A549 (cell line): ENCODE measurements around the gene DYNLT4. TPM values are rescaled to one million over a fixed set of nuclear protein-coding genes. Genes with fewer than 3 reads are reported as not detected.
A peak's percentile ranks its signal among the peaks of the same experiment; 100 is the strongest.

ENCODE experiments used
- ATAC-seq, 2 experiments: fragments of 200-7000 bp in 1 of 2; fragments of >200 bp in 1 of 2; cut with Nextera tagmentation in 1 of 2; cut with Tn5 transposase in 1 of 2; 3 replicates each; pipeline versions ENCODE4 v1.8.0 to v1.9.1; 2018 to 2020; ENCODE audit warnings: mild to moderate bottlenecking in 1 of 2, moderate library complexity in 1 of 2
- CTCF ChIA-PET: fragments of 300-600 bp; sonication (Branson Sonifier 250); formaldehyde crosslinking; extraction: SDS; loops from one replicate; lab custom pipeline; 2021; ENCODE audit warnings: antibody characterized with exemption, inconsistent platforms; lab: Yijun Ruan, JAX
- POLR2A ChIA-PET: fragments of 350-600 bp; formaldehyde crosslinking; extraction: SDS; loops from one replicate; lab custom pipeline; 2021; ENCODE audit warnings: antibody characterized with exemption, inconsistent platforms; lab: Yijun Ruan, JAX
- DNase-seq, 2 experiments: peaks; one replicate each; pipeline versions ENCODE4 v3.0.0 to v3.0.0-alpha.2; 2011 to 2016; ENCODE audit warnings: low read depth in 1 of 2, low spot score in 1 of 2
- FAIRE-seq: peaks from 2 replicates; lab custom pipeline; 2011; peaks lifted over from hg19 to GRCh38; lab: Jason Lieb, UNC
- H3K27ac ChIP-seq, 2 experiments: fragments of >200 bp; sonication (Bioruptor Twin); formaldehyde crosslinking; 3 replicates each; pipeline ENCODE4 v1.5.1; 2016 to 2017
- H3K4me1 ChIP-seq: fragments of >200 bp; sonication (Bioruptor Twin); formaldehyde crosslinking; 3 replicates; pipeline ENCODE4 v1.6.1; 2016
- H3K4me2 ChIP-seq: fragments of >200 bp; sonication (Bioruptor Twin); formaldehyde crosslinking; 3 replicates; pipeline ENCODE4 v1.6.1; 2016
- H3K4me3 ChIP-seq: fragments of >200 bp; sonication (Bioruptor Twin); formaldehyde crosslinking; 3 replicates; pipeline ENCODE4 v1.5.1; 2016
- H3K9me3 ChIP-seq: fragments of >200 bp; sonication (Bioruptor Twin); formaldehyde crosslinking; 3 replicates; pipeline ENCODE4 v1.6.1; 2016
- BCL3 ChIP-seq: fragments of >200 bp; sonication (Bioruptor Twin); formaldehyde crosslinking; IDR thresholded peaks from 3 replicates; pipeline ENCODE4 v1.6.1; 2016
- BHLHE40 ChIP-seq: IDR thresholded peaks from 2 replicates; pipeline ENCODE4 v1.6.1; 2012; ENCODE audit warnings: low read depth, low read length, inconsistent platforms
- CBX2 ChIP-seq: fragments of 200-600 bp; sonication (generic); IDR thresholded peaks from 2 replicates; pipeline ENCODE4 v1.6.1; 2016; ENCODE audit warnings: low read depth, mild to moderate bottlenecking, borderline replicate concordance
- EHMT2 ChIP-seq: fragments of 200-600 bp; sonication (generic); IDR thresholded peaks from 2 replicates; pipeline ENCODE4 v1.6.1; 2016; ENCODE audit warnings: antibody characterized with exemption, low read depth, mild to moderate bottlenecking, moderate library complexity
- FOXS1 ChIP-seq: fragments of 250-450 bp; sonication (Bioruptor Pico); IDR thresholded peaks from 2 replicates; pipeline ENCODE4 v1.5.0; 2020; ENCODE audit warnings: mild to moderate bottlenecking, moderate library complexity
- GATA3 ChIP-seq: IDR thresholded peaks from 2 replicates; pipeline ENCODE4 v1.6.1; 2012; ENCODE audit warnings: borderline replicate concordance
- HDAC2 ChIP-seq: fragments of 200-600 bp; sonication (generic); IDR thresholded peaks from 2 replicates; pipeline ENCODE4 v1.6.1; 2016
- HEYL ChIP-seq: fragments of 250-450 bp; sonication (Bioruptor Pico); IDR thresholded peaks from 2 replicates; pipeline ENCODE4 v1.8.0; 2021; ENCODE audit warnings: mild to moderate bottlenecking, moderate library complexity
- HMGXB4 ChIP-seq: fragments of 250-450 bp; sonication (Bioruptor Pico); IDR thresholded peaks from 2 replicates; pipeline ENCODE4 v1.5.0; 2021; ENCODE audit warnings: mild to moderate bottlenecking, moderate library complexity, borderline replicate concordance
- HOXA7 ChIP-seq: fragments of 250-450 bp; sonication (Bioruptor Pico); IDR thresholded peaks from 2 replicates; pipeline ENCODE4 v1.5.0; 2020; ENCODE audit warnings: mild to moderate bottlenecking, moderate library complexity
- HOXB13 ChIP-seq: fragments of 250-450 bp; sonication (Bioruptor Pico); IDR thresholded peaks from 2 replicates; pipeline ENCODE4 v1.5.0; 2020; ENCODE audit warnings: low read depth, mild to moderate bottlenecking, moderate library complexity
- HOXB5 ChIP-seq: fragments of 250-450 bp; sonication (Bioruptor Pico); IDR thresholded peaks from 2 replicates; pipeline ENCODE4 v1.5.0; 2020; ENCODE audit warnings: mild to moderate bottlenecking, moderate library complexity
- JUN ChIP-seq, 2 experiments: fragments of >200 bp; sonication (Bioruptor Twin); formaldehyde crosslinking; IDR thresholded peaks; 2 replicates in 1 of 2; 3 replicates in 1 of 2; pipeline ENCODE4 v1.6.1; 2016 to 2017
- MAX ChIP-seq: IDR thresholded peaks from 2 replicates; pipeline ENCODE4 v1.6.1; 2012
- MYC ChIP-seq: IDR thresholded peaks from 2 replicates; pipeline ENCODE4 v1.6.1; 2012; ENCODE audit warnings: mild to moderate bottlenecking, inconsistent platforms, low read length, improper control_type of control experiment, borderline replicate concordance
- NR3C1 ChIP-seq: fragments of >200 bp; sonication (Bioruptor Twin); formaldehyde crosslinking; IDR thresholded peaks from 3 replicates; pipeline ENCODE4 v1.6.1; 2017
- POLR2AphosphoS2 ChIP-seq: conservative IDR thresholded peaks from 2 replicates; pipeline ENCODE4 v1.6.1; 2012; ENCODE audit warnings: low read length, improper control_type of control experiment, inconsistent platforms
- RCOR1 ChIP-seq: fragments of 150-350 bp; IDR thresholded peaks from 2 replicates; pipeline ENCODE4 v1.6.1; 2014; ENCODE audit warnings: antibody characterized with exemption, low read length, low read depth
- REST ChIP-seq: fragments of 200-600 bp; sonication (generic); IDR thresholded peaks from 2 replicates; pipeline ENCODE4 v1.6.1; 2016; ENCODE audit warnings: antibody characterized with exemption, mild to moderate bottlenecking, moderate library complexity
- RFX5 ChIP-seq: fragments of 450-650 bp; IDR thresholded peaks from 2 replicates; pipeline ENCODE4 v1.7.1; 2014; ENCODE audit warnings: antibody characterized with exemption, mild to moderate bottlenecking, moderate library complexity
- TP53 ChIP-seq: fragments of 250-450 bp; sonication (Bioruptor Pico); IDR thresholded peaks from 2 replicates; pipeline ENCODE4 v1.5.0; 2021; ENCODE audit warnings: mild to moderate bottlenecking, moderate library complexity
- ZC3H11A ChIP-seq: fragments of 450-650 bp; IDR thresholded peaks from 2 replicates; pipeline ENCODE4 v1.6.1; 2014; ENCODE audit warnings: antibody characterized with exemption, mild to moderate bottlenecking
- ZFP36 ChIP-seq: fragments of 450-650 bp; IDR thresholded peaks from 2 replicates; pipeline ENCODE4 v1.6.1; 2014; ENCODE audit warnings: borderline replicate concordance; ENCODE audit not compliant: partially characterized antibody
- WGBS: methylation state at CpG from one replicate; pipeline ENCODE4 v1.1.6; 2017; ENCODE audit errors: missing lambda C conversion rate; 5-methylcytosine and 5-hydroxymethylcytosine counted together
- polyA plus RNA-seq, 4 experiments: library from polyadenylated mRNA; depleted of rRNA in 3 of 4; stranded (reverse); fragments of >200 nt; fragmentation: RNase III in 1 of 4; extraction: RNeasy Plus Mini Kit Qiagen cat#74134 plus additional on column Dnase treatment in 1 of 4; gene quantifications; 2 replicates in 3 of 4; 3 replicates in 1 of 4; pipeline ENCODE4 v1.2.3, GENCODE V29; 2011 to 2017

Gene DYNLT4
- polyA plus RNA-seq, 2 of the 4 experiments (the other 2 are of a cell fraction), result 0.12 to 0.21 TPM

GRCh38 chr1:44822131-44822701 is 15.1 kb upstream of the DYNLT4 start:
- Histone ChIP-seq H3K27ac (0 out of 6 replicates have a peak overlapping the region, but pooled peaks of 1 of the 2 experiments have one; percentile 13), H3K4me2 (no peak overlapping the region), H3K4me3 (no peak overlapping the region), H3K4me1 (peaks cover 3% of the 10 kb centered on the region; the same call in 1 of the 3 replicates), H3K9me3 (no peaks in the 10 kb centered on the region)
- WGBS, result 85% methylated on average over 5 of the region's 6 CpGs
- no peak for DNase-seq
- CTCF ChIA-PET, result interaction anchor here (0.7 to 4.5 kb wide), 5 partner anchors 8 to 478 kb away, joined by 3 to 23 read pairs (median 3); partner anchors contain the start of gene BTBD19
- no peak for FAIRE-seq
- POLR2A ChIA-PET, result interaction anchor here (1.7 to 2.3 kb wide), 2 partner anchors 22 to 92 kb away, joined by 6 read pairs; partner anchors contain the start of genes PLK3 and RNU5D-1
- no peak for ATAC-seq
- TF ChIP-seq CBX2, result no peak
- TF ChIP-seq NR3C1, result no peak
- 0 out of 2 replicates have a peak, but pooled peaks have one; percentile 41 for TF ChIP-seq POLR2AphosphoS2
- TF ChIP-seq HEYL (CRISPR knock-in tag), result no peak

- Histone ChIP-seq H3K4me1 (peaks cover 3% of the 10 kb centered on the region; the same call in 1 of the 3 replicates), H3K4me2 (peak overlapping the region; percentile 96; the same call in 2 of the 3 replicates), H3K4me3 (no peak overlapping the region), H3K9me3 (no peaks in the 10 kb centered on the region), H3K27ac (peak overlapping the region in 1 of 2 experiments; percentile 97; a peak in 2 of 6 replicates)
- FAIRE-seq (no peak), ATAC-seq (no peak), DNase-seq (no peak)
- POLR2A ChIA-PET, result interaction anchor here (0.7 to 3.5 kb wide), 5 partner anchors 14 to 100 kb away, joined by 3 to 47 read pairs (median 3); partner anchors contain the start of genes DYNLT4 and PLK3
- TF ChIP-seq HEYL (CRISPR knock-in tag), result no peak
- no peak for TF ChIP-seq HOXB5
- no peak for TF ChIP-seq RCOR1
- WGBS, result 94% methylated on average over 7 of the region's 9 CpGs
- CTCF ChIA-PET, result interaction anchor here (1.4 to 4.5 kb wide), 6 partner anchors 9 to 479 kb away, joined by 3 to 23 read pairs (median 6); partner anchors contain the start of genes BTBD19, PLK3 and RNU5D-1
These were observed 14.1 kb upstream of the DYNLT4 start for GRCh38 chr1:44821240-44821715.

GRCh38 chr1:44820328-44821239 is 13.4 kb upstream of the DYNLT4 start:
- ATAC-seq (peak; percentile 12 to 38), DNase-seq (no peak), FAIRE-seq (no peak)
- ChIA-PET POLR2A (interaction anchor here (0.7 to 3.5 kb wide), 7 partner anchors 14 to 99 kb away, joined by 3 to 47 read pairs (median 5); partner anchors contain the start of genes DYNLT4, PLK3 and RNU5D-1), CTCF (interaction anchor here (1.4 to 4.5 kb wide), 6 partner anchors 10 to 89 kb away, joined by 5 to 23 read pairs (median 11); partner anchors contain the start of genes BTBD19, PLK3 and RNU5D-1)
- H3K27ac ChIP-seq, result peak overlapping the region; percentile 97 to 98
- WGBS, result 40% methylated on average over 20 of the region's 25 CpGs
- H3K4me1 ChIP-seq, result peaks cover 4% of the 10 kb centered on the region; the same call in 1 of the 3 replicates
- peak overlapping the region; percentile 51 for H3K4me3 ChIP-seq
- H3K9me3 ChIP-seq, result no peaks in the 10 kb centered on the region
- peak overlapping the region; percentile 96 for H3K4me2 ChIP-seq
- no peak for TF ChIP-seq ZC3H11A
- no peak for TF ChIP-seq EHMT2
- TF ChIP-seq HOXA7 (CRISPR knock-in tag), result no peak
- no peak for TF ChIP-seq RCOR1
- no peak for TF ChIP-seq HOXB13 (CRISPR knock-in tag)
- no peak for TF ChIP-seq HDAC2
- no peak for TF ChIP-seq RFX5
- TF ChIP-seq BHLHE40, result no peak
- no peak for TF ChIP-seq MAX
- TF ChIP-seq JUN (IDR thresholded peaks at IDR 0.05), result no peak
- TF ChIP-seq FOXS1 (CRISPR knock-in tag), result no peak
- TF ChIP-seq ZFP36, result no peak
- TF ChIP-seq HMGXB4 (CRISPR knock-in tag), result no peak
- TF ChIP-seq BCL3, result no peak
- TF ChIP-seq REST, result no peak
- TF ChIP-seq TP53, result no peak
- no peak for TF ChIP-seq MYC
- no peak for TF ChIP-seq GATA3
